Epithelial cell of esophagus (primary cell): ENCODE data around the gene CLDN7.

Source experiments
- DNase-seq: peaks from one replicate; pipeline ENCODE4 v3.0.0; 2010; ENCODE audit warnings: low read depth
- H3K4me3 ChIP-seq: 2 replicates; pipeline ENCODE4 v1.5.1; 2011; ENCODE audit warnings: mild to moderate bottlenecking, low read length, control low read depth
- TF ChIP-seq, protein P1 (sequence below): IDR thresholded peaks from 2 replicates; pipeline ENCODE4 v1.5.1; 2011; ENCODE audit warnings: low read depth, mild to moderate bottlenecking, low read length, control low read depth, inconsistent platforms; ENCODE audit not compliant: insufficient read depth; ENCODE audit errors: missing control alignments

CLDN7 gene

DNA sequence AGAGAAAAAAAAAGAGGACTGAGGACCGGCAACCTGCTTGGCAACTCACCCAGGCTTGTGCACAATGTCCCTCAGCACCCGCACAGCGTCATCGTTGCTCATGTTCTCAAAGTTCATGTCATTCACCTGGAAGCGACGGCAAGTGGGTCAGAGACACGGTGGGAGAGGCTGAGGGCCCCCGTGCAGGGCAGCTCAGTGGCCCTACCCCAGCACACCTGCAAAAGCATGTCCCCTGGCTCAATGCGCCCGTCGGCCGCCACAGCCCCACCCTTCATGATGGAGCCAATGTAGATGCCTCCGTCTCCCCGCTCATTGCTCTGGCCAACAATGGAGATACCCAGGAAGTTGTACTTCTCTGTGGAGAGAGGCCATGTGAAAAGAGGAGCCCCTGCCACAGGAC, 33.4 kb downstream of the CLDN7 start:
- TF ChIP-seq, protein P1, sequence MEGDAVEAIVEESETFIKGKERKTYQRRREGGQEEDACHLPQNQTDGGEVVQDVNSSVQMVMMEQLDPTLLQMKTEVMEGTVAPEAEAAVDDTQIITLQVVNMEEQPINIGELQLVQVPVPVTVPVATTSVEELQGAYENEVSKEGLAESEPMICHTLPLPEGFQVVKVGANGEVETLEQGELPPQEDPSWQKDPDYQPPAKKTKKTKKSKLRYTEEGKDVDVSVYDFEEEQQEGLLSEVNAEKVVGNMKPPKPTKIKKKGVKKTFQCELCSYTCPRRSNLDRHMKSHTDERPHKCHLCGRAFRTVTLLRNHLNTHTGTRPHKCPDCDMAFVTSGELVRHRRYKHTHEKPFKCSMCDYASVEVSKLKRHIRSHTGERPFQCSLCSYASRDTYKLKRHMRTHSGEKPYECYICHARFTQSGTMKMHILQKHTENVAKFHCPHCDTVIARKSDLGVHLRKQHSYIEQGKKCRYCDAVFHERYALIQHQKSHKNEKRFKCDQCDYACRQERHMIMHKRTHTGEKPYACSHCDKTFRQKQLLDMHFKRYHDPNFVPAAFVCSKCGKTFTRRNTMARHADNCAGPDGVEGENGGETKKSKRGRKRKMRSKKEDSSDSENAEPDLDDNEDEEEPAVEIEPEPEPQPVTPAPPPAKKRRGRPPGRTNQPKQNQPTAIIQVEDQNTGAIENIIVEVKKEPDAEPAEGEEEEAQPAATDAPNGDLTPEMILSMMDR, result no peak
- DNase-seq, result no peak
- H3K4me3 ChIP-seq, result no peak overlapping the region

DNA sequence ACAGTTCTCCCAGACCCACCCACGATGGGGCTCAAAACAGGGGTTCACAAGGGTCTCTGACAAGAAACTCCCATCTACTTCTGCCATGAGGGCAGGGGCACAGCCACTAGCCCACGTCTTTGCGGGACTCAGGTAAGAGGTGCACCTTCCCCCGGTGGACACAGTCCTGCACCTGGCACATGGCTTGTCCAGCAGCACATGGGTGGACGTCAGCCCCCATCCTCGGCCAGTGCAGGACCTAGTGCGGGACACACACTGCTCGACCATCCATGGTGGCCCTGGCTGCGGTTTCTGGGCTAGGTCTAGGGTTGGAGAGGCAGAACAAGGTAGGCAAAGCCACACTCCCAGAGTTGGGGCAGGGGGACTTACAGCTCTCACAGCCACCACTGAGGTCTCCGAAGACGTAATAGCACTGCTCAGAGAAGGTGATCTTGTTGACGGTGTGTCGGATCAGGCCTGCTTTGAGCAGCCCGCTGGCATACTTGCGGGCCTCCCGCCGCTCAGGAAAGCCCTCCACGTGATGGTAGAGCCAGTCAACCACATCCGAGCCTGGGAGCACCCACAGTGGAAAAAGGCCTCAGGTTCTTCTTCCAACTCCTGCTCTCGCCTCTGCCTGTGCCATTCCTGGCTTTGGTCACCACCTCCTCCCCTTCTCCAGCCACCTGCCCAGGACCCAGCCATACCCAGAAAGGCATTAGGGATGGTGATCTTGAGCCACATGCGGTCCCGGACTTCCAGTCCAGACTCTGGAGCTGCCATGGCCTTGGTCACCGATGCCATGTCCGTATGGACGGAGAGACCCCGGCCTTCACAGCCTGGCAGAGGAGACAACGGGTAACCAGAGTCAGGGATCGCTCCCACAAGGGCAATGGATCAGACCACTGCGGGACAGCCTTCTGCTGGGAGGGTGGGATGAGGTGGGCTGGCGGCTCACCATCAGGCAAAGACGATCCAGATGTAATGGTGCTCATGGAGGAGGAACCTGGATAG, 35.3 kb downstream of the CLDN7 start:
- DNase-seq, result no peak
- TF ChIP-seq, protein P1, result no peak
- H3K4me3 ChIP-seq, result no peak overlapping the region

DNA sequence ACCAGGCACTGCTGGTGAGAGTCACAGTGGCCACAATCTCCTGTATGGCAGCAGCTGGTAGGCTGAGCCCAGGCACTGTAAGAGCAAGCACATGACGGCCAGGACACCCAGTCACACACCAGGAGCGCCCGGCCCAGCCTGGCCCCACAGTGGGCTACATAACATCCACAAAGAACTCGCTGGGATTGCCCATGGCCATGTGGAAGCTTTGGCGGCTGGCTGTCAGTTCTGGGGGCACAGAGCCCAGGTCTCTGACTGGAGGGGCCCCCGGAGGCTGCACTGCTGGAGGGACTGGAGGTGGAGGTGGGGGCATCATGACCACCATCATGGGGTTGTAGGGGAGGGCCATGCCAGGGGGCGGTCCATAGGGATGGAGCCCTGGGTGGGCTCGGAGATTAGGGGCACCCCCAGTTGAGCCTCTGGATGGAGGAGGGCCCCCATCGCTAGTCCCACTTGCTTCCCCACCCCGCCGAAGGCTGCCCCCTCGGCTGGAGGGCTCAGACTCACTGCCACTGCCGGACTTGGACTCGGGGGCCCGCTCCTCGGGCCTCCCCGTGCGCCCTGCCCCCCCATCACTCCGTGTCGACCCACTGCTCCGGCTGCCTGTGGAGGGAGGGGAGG, 36.5 kb downstream of the CLDN7 start:
- TF ChIP-seq, protein P1, result no peak
- DNase-seq, result no peak
- no peak overlapping the region for H3K4me3 ChIP-seq

DNA sequence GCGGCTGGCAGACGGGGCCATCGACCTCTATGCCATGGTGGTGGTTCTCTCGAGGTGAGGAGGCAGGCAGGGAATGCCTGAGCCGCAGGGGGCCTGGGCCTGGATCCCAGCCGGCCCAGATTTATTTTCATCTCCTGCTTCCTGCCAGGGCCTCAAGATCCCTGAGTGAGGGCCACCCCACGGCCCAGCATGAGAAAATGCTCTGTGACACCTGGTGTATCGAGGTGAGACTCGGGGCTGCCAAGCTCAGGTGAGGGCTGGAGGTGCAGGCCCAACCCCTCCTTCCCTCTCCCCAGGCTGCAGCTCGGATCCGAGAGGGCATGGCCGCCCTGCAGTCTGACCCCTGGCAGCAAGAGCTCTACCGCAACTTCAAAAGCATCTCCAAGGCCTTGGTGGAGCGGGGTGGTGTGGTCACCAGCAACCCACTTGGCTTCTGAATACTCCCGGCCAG, 37.6 kb downstream of the CLDN7 start:
- DNase-seq, result no peak
- TF ChIP-seq, protein P1, result no peak
- H3K4me3 ChIP-seq, result no peak overlapping the region

DNA sequence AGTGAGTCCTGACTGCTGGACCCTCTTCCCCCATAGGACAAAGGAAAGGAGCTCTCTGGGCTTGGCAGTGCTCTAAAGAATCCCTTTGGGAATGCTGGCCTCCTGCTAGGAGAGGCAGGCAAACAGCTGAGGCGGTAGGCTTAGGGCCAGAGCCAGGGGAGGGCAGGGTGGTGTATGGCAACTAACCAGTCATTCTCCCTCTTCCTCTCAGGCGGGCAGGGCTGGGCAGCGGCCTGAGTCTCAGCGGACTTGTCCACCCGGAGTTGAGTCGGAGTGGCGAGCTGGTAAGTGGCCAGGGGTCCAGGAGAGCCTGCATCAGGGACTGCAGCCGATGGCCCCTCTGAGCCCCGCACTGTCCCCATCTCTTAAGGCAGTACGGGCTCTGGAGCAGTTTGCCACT, 38.2 kb downstream of the CLDN7 start:
- TF ChIP-seq, protein P1, result no peak
- no peak for DNase-seq
- no peak overlapping the region for H3K4me3 ChIP-seq

DNA sequence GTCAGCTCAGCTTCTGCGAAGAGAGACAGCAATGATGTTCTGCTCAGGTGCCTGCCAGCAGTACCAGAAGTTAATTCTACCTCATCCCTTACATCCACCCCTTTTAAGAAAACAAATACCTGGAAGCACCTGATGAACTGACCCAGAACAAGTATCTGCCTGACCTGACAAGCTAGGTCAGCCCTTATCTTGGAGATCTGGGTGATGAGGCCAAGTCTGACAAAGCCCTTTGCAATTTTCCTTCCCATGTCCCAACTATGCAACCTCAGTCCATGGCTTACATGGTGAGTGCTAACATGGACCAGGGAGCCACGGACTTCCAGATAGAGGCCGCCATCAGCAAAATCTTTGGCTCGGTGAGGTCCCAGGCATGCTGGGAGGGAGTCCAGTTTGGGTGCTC, 38.9 kb downstream of the CLDN7 start:
- TF ChIP-seq, protein P1, result no peak
- no peak for DNase-seq
- H3K4me3 ChIP-seq, result no peak overlapping the region
